K562 (cell line): ENCODE data around the gene COA6.

Experiments
- CEBPB ChIP-seq: fragments of 450-650 bp; IDR thresholded peaks from 2 replicates; pipeline ENCODE4 v1.6.1; 2016; ENCODE audit warnings: missing genetic modification characterization, missing compliant biosample characterization
- CREB5 ChIP-seq: fragments of 250-450 bp; sonication (Bioruptor Pico); IDR thresholded peaks from 2 replicates; pipeline ENCODE4 v1.5.0; 2020; ENCODE audit warnings: mild to moderate bottlenecking
- CTCF ChIP-seq, 3 experiments: IDR thresholded peaks in 2 of 3; conservative IDR thresholded peaks in 1 of 3; 2 replicates each; pipeline ENCODE4 v1.5.1; 2011 to 2012; ENCODE audit warnings: low read length in 3 of 3, mild to moderate bottlenecking in 3 of 3, control low read depth in 2 of 3, improper control_type of control experiment in 1 of 3, inconsistent platforms in 1 of 3, low read depth in 1 of 3, mixed read lengths in 1 of 3, moderate library complexity in 1 of 3; ENCODE audit not compliant: insufficient read depth in 2 of 3
- EWSR1 ChIP-seq: fragments of 450-650 bp; IDR thresholded peaks from 2 replicates; pipeline ENCODE4 v1.6.1; 2018; ENCODE audit warnings: borderline replicate concordance, mild to moderate bottlenecking, low read depth, moderate library complexity; ENCODE audit not compliant: partially characterized antibody
- HCFC1 ChIP-seq: IDR thresholded peaks from 2 replicates; pipeline ENCODE4 v1.6.1; 2012; ENCODE audit warnings: low read depth, low read length, improper control_type of control experiment
- IRF1 ChIP-seq: sonication (generic); formaldehyde crosslinking; IDR thresholded peaks from 2 replicates; pipeline ENCODE4 v1.8.0; 2022; ENCODE audit warnings: missing genetic modification reagents, mild to moderate bottlenecking, borderline replicate concordance
- MCM3 ChIP-seq: fragments of 450-650 bp; IDR thresholded peaks from 2 replicates; pipeline ENCODE4 v1.6.1; 2016
- POLR2A ChIP-seq: fragments of 450-650 bp; conservative IDR thresholded peaks from 2 replicates; pipeline ENCODE4 v1.6.1; 2016
- SP1 ChIP-seq: sonication (generic); formaldehyde crosslinking; IDR thresholded peaks from 2 replicates; pipeline ENCODE4 v1.8.1; 2022; ENCODE audit warnings: mild to moderate bottlenecking, missing genetic modification reagents
- SREBF2 ChIP-seq: sonication (generic); formaldehyde crosslinking; IDR thresholded peaks from 2 replicates; pipeline ENCODE4 v1.4.0; 2020; ENCODE audit warnings: mild to moderate bottlenecking, missing genetic modification reagents
- TAF1 ChIP-seq: IDR thresholded peaks from 2 replicates; pipeline ENCODE4 v1.6.1; 2011; ENCODE audit warnings: mild to moderate bottlenecking, low read length, moderate library complexity; ENCODE audit not compliant: insufficient read depth, control insufficient read depth, severe bottlenecking; ENCODE audit errors: extremely low read depth
- TCF3 ChIP-seq: sonication (generic); formaldehyde crosslinking; IDR thresholded peaks from 2 replicates; pipeline ENCODE4 v1.4.0; 2020; ENCODE audit warnings: mild to moderate bottlenecking, missing genetic modification reagents

- no peak for TF ChIP-seq SREBF2 (CRISPR knock-in tag)
- TF ChIP-seq TAF1 = no peak
- no peak for TF ChIP-seq HCFC1
- no peak for TF ChIP-seq TCF3 (CRISPR knock-in tag)
- no peak for TF ChIP-seq MCM3
- TF ChIP-seq IRF1 (CRISPR knock-in tag) = no peak
- no peak for TF ChIP-seq POLR2A
- TF ChIP-seq CEBPB (tag) = no peak
- no peak for TF ChIP-seq SP1 (CRISPR knock-in tag)
- TF ChIP-seq EWSR1 = no peak
- no peak for TF ChIP-seq CREB5 (CRISPR knock-in tag)
- no peak for TF ChIP-seq CTCF (IDR thresholded peaks at IDR 0.05 in 2 of 3, conservative IDR thresholded peaks at IDR 0.05 in 1 of 3; ENCODE audit: insufficient read depth in 2 of 3, low read depth in 1 of 3, low read length in 3 of 3)
These were observed 2.4 kb downstream of the COA6 start for GRCh38 chr1:234375672-234376071.
